Lung (tissue), 12 donors: ENCODE measurements around the gene PLXNA3. TPM values are rescaled to one million over a fixed set of nuclear protein-coding genes. Genes with fewer than 3 reads are reported as not detected.
A peak's percentile ranks its signal among the peaks of the same experiment; 100 is the strongest.

ENCODE experiments used
- ATAC-seq: fragments of 200-7000 bp; cut with Tn5 transposase; one replicate; pipeline ENCODE4 v1.9.1; 2020; ENCODE audit warnings: moderate number of reproducible peaks; ENCODE audit not compliant: insufficient read depth, low FRiP score
- DNase-seq, 3 donors: peaks; one replicate each; pipeline ENCODE4 v3.0.0-alpha.2; 2013 to 2017
- H3K27ac ChIP-seq, 2 donors: one replicate each; pipeline ENCODE4 v1.5.1; 2013; ENCODE audit warnings: mild to moderate bottlenecking in 2 of 2, moderate library complexity in 2 of 2, control low read depth in 1 of 2, inconsistent platforms in 1 of 2, low read depth in 1 of 2, low read length in 1 of 2
- H3K27me3 ChIP-seq, 3 donors: one replicate each; pipeline ENCODE4 v1.5.1; 2013; ENCODE audit warnings: low read length in 2 of 3; ENCODE audit not compliant: control insufficient read depth in 3 of 3, insufficient read depth in 3 of 3
- H3K36me3 ChIP-seq, 4 donors: one replicate each; pipeline ENCODE4 v1.5.1; 2013; ENCODE audit warnings: low read length in 4 of 4, mild to moderate bottlenecking in 1 of 4, moderate library complexity in 1 of 4; ENCODE audit not compliant: control insufficient read depth in 4 of 4, insufficient read depth in 4 of 4
- H3K4me1 ChIP-seq, 5 donors: one replicate each; pipeline ENCODE4 v1.5.1; 2013; ENCODE audit warnings: low read length in 5 of 5, mild to moderate bottlenecking in 2 of 5, moderate library complexity in 1 of 5; ENCODE audit not compliant: control insufficient read depth in 5 of 5, insufficient read depth in 5 of 5
- H3K4me3 ChIP-seq: one replicate; pipeline ENCODE4 v1.5.1; 2013; ENCODE audit warnings: mild to moderate bottlenecking, control low read depth, moderate library complexity
- H3K9ac ChIP-seq, 2 donors: one replicate each; pipeline ENCODE4 v1.5.1; 2013; ENCODE audit warnings: low read length in 2 of 2, control low read depth in 1 of 2; ENCODE audit not compliant: insufficient read depth in 1 of 2
- H3K9me3 ChIP-seq, 4 donors: one replicate each; pipeline ENCODE4 v1.5.1; 2013; ENCODE audit warnings: low read length in 3 of 4, mild to moderate bottlenecking in 1 of 4, moderate library complexity in 1 of 4; ENCODE audit not compliant: control insufficient read depth in 4 of 4, insufficient read depth in 3 of 4
- CTCF ChIP-seq: IDR thresholded peaks from 2 replicates; pipeline ENCODE4 v1.5.1; 2012; ENCODE audit warnings: mild to moderate bottlenecking; ENCODE audit errors: control extremely low read depth, extremely low read depth
- WGBS, 2 donors: extraction: QIAGEN DNeasy Blood & Tissue Kit; methylation state at CpG; one replicate each; pipeline ENCODE4 v1.1.7; 2013; 5-methylcytosine and 5-hydroxymethylcytosine counted together
- polyA plus RNA-seq, 2 donors: library from polyadenylated mRNA; stranded (reverse); fragments of 200-250 nt; gene quantifications; one replicate each; pipeline ENCODE4 v1.2.1, GENCODE V29; 2013
- total RNA-seq, 2 donors: library from RNA; depleted of rRNA in 1 of 2; stranded (reverse); fragments of >200 nt in 1 of 2; gene quantifications; one replicate each; pipeline ENCODE4 v1.2.1, GENCODE V29; 2014 to 2021
- donor health status: control.
- donor health status: control.
- donor health status: Bipolar disorder and iron deficiency.
- donor health status: healthy.
- donor health status: DM: yes; HTN: yes; CAD: no.

The PLXNA3 gene
- total and polyA plus RNA-seq, 4 donors: 10.2 to 61.1 (median 16.7) TPM

GRCh38 chrX:154490021-154490413, 31.9 kb downstream of the PLXNA3 start:
- TF ChIP-seq CTCF: no peak
- peaks cover 0 to 4% (median 0%) of the 10 kb centered on the region in 4 donors for H3K36me3 ChIP-seq
- H3K4me1 ChIP-seq: peaks cover 0 to 5% (median 0%) of the 10 kb centered on the region in 5 donors
- H3K9me3 ChIP-seq: peaks cover 0 to 3% (median 0%) of the 10 kb centered on the region in 4 donors
- peak overlapping the region; percentile 60 for H3K4me3 ChIP-seq
- DNase-seq (peak; percentile 39 to 46 (median 44)), ATAC-seq (peak; percentile 3)
- 1 to 34% methylated on average over 7 to 19 of the region's 19 CpGs for WGBS, 2 donors
- no peaks in the 10 kb centered on the region for H3K27me3 ChIP-seq
- H3K27ac ChIP-seq: peak overlapping the region; percentile 89 to 91
- H3K9ac ChIP-seq: peak overlapping the region in 1 of 2 donors; percentile 55

GRCh38 chrX:154490414-154491083, 32.5 kb downstream of the PLXNA3 start, which contains the start of gene SLC10A3:
TSS of gene SLC10A3 (minus strand) at chrX:154490629. CDS start at chrX:154488940, 1,689 bp downstream.
- Histone ChIP-seq H3K4me1 (peaks cover 0 to 5% (median 0%) of the 10 kb centered on the region in 5 donors), H3K27ac (peak within 1 kb of the TSS; percentile 91 to 97), H3K4me3 (peak within 1 kb of the TSS; percentile 60), H3K9me3 (peaks cover 0 to 3% (median 0%) of the 10 kb centered on the region in 4 donors), H3K9ac (peak within 1 kb of the TSS; percentile 55 to 80), H3K27me3 (no peaks in the 10 kb centered on the region), H3K36me3 (no peaks in the 10 kb centered on the region)
- 0 to 33% methylated on average over 10 to 71 of the region's 71 CpGs for WGBS, 2 donors
- DNase-seq (peak; percentile 94 to 97 (median 97)), ATAC-seq (peak; percentile 85)
- no peak for TF ChIP-seq CTCF

- no peak for DNase-seq
- WGBS, 2 donors: 77 to 93% methylated on average over 3 of the region's 3 CpGs
Observed at GRCh38 chrX:154494715-154495114, 36.6 kb downstream of the PLXNA3 start.

More at GRCh38 chrX:154494715-154495114, 36.6 kb downstream of the PLXNA3 start:
- TF ChIP-seq CTCF: no peak
- H3K9ac ChIP-seq: no peak overlapping the region
- no peaks in the 10 kb centered on the region for H3K36me3 ChIP-seq
- no peaks in the 10 kb centered on the region for H3K4me1 ChIP-seq
- H3K4me3 ChIP-seq: no peak overlapping the region
- no peak overlapping the region for H3K27ac ChIP-seq
- no peak for ATAC-seq
- H3K9me3 ChIP-seq: no peaks in the 10 kb centered on the region
- H3K27me3 ChIP-seq: peaks cover 0 to under 1% (median 0%) of the 10 kb centered on the region in 3 donors
